ENCODE results near the gene PSMF1. TPM values are rescaled to one million over a fixed set of nuclear protein-coding genes. Genes with fewer than 3 reads are reported as not detected.

PSMF1 gene
- total and polyA plus RNA-seq, 2 of the 4 experiments (the other 2 are of a cell fraction) = 93.6 to 109 TPM

- dilution Hi-C loops (cut with HindIII; ENCODE audit: low sequenced_read_pairs, unreplicated experiment) (no loop called here), in situ Hi-C loops (cut with MboI; ENCODE audit: low sequenced_read_pairs) (no loop called here), intact Hi-C loops (cut with micrococcal nuclease) (no loop called here)
- BruUV-seq (replicated peaks) = no TSS peak
- Histone ChIP-seq H2BK5ac (ENCODE audit: low read depth, low read length, poor library complexity, severe bottlenecking) (no peak overlapping the region), H3K9ac (ENCODE audit: low read depth, low read length) (no peak overlapping the region), H2AK5ac (ENCODE audit: low read depth, low read length) (no peak overlapping the region), H3K56ac (ENCODE audit: extremely low read depth, insufficient read depth, low read length) (no peak overlapping the region), H2AK9ac (replicated peaks; ENCODE audit: low read depth, low read length, poor library complexity) (no peak overlapping the region), H3K36me3 (ENCODE audit: control insufficient read depth, insufficient read depth, low read length) (peaks cover 44% of the 10 kb centered on the region), H4K20me1 (ENCODE audit: insufficient read depth, low read length) (peaks cover 5% of the 10 kb centered on the region; the same call in 1 of the 2 replicates), H3K4me3 (ENCODE audit: insufficient read depth, low read depth, low read length) (no peak overlapping the region), H3K14ac (replicated peaks; ENCODE audit: low read depth, low read length) (no peak overlapping the region), H3K9me1 (ENCODE audit: insufficient read depth, low read length) (peaks cover 4% of the 10 kb centered on the region; the same call in 1 of the 2 replicates), H4K5ac (ENCODE audit: low read depth, low read length) (no peak overlapping the region), H3K79me1 (ENCODE audit: low read depth in 1 of 2, low read length in 2 of 2) (peaks cover 12 to 28% of the 10 kb centered on the region in 2 experiments; a peak in 3 of 4 replicates), H3K4ac (ENCODE audit: low read depth, low read length) (no peak overlapping the region), H3K27ac (ENCODE audit: insufficient read depth, low read length) (no peak overlapping the region), H3K9me3 (ENCODE audit: control insufficient read depth, insufficient read depth, low read length) (no peaks in the 10 kb centered on the region), H3K4me1 (ENCODE audit: control insufficient read depth, insufficient read depth, low read length) (no peaks in the 10 kb centered on the region), H2BK120ac (ENCODE audit: low read depth, low read length) (no peak overlapping the region), H3K4me2 (ENCODE audit: low read depth, low read length) (no peak overlapping the region), H3K27me3 (ENCODE audit: control insufficient read depth, insufficient read depth, low read length) (no peaks in the 10 kb centered on the region), H3K23ac (ENCODE audit: low read depth, low read length) (no peak overlapping the region), H4K91ac (ENCODE audit: insufficient read depth, low read depth, low read length) (no peak overlapping the region), H2AFZ (replicated peaks; ENCODE audit: low read length, poor library complexity) (no peak overlapping the region), H2BK15ac (ENCODE audit: low read depth, low read length) (no peak overlapping the region), H2BK20ac (ENCODE audit: low read depth, low read length) (no peak overlapping the region), H3K18ac (ENCODE audit: low read depth, low read length) (no peak overlapping the region), H4K8ac (ENCODE audit: low read depth in 2 of 2, low read length in 2 of 2) (no peak overlapping the region)
- ATAC-seq (ENCODE audit: low read depth) (no peak), DNase-seq (no peak)
- WGBS, 2 experiments (ENCODE audit: extremely low coverage in 2 of 2, insufficient read length in 1 of 2) = no CpG with 5 or more reads among the region's 3 CpGs
- no peak for TF ChIP-seq RFX5 (IDR thresholded peaks at IDR 0.05; ENCODE audit: low read depth, low read length)
- no peak for TF ChIP-seq MXI1 (IDR thresholded peaks at IDR 0.05; ENCODE audit: borderline replicate concordance, low read depth, low read length)
- POLR2A ChIA-PET (ENCODE audit: unreplicated experiment) = no interaction called here
- CTCF ChIA-PET = no interaction called here
These were observed 13.0 kb downstream of the PSMF1 start for GRCh38 chr20:1131354-1131753.

All from IMR-90 (cell line).